Measurements from ENCODE around the gene ATR.
"Not testable (repeated sequence)": the region's sequence is repeated elsewhere in the genome, so short reads cannot be mapped to it uniquely, and the experiment has no call there.

ATR gene

GRCh38 chr3:142586803-142587406 is 8.4 kb upstream of the ATR start:
- H2AFZ ChIP-seq: no peak overlapping the region
- H3K36me3 ChIP-seq (ENCODE audit: control insufficient read depth, insufficient read depth, low read length): no peaks in the 10 kb centered on the region
- no peaks in the 10 kb centered on the region for H3K27me3 ChIP-seq (ENCODE audit: control insufficient read depth, insufficient read depth, low read length)
- no peaks in the 10 kb centered on the region for H3K4me1 ChIP-seq
- no peak overlapping the region for H3K9ac ChIP-seq
- H3K27ac ChIP-seq: no peak overlapping the region
- TF ChIP-seq CTCF (IDR thresholded peaks at IDR 0.05): peak; percentile 71
- H3K4me2 ChIP-seq (ENCODE audit: low read length): no peak overlapping the region
- no peaks in the 10 kb centered on the region for H3K79me2 ChIP-seq
- no peak overlapping the region for H3K4me3 ChIP-seq (ENCODE audit: low read depth, low read length)
- H3K9me3 ChIP-seq (ENCODE audit: control insufficient read depth, low read length): no peaks in the 10 kb centered on the region

GRCh38 chr3:142581070-142581469 is 2.5 kb upstream of the ATR start:
- not testable (repeated sequence) for H2AFZ ChIP-seq; H3K27me3 ChIP-seq (ENCODE audit: control insufficient read depth, insufficient read depth, low read length); H3K4me2 ChIP-seq (ENCODE audit: low read length); H3K4me3 ChIP-seq (ENCODE audit: low read depth, low read length); H3K36me3 ChIP-seq (ENCODE audit: control insufficient read depth, insufficient read depth, low read length); H3K9ac ChIP-seq; H3K9me3 ChIP-seq (ENCODE audit: control insufficient read depth, low read length); H3K27ac ChIP-seq
- Histone ChIP-seq H3K79me2 (peaks cover 17% of the 10 kb centered on the region), H3K4me1 (peaks cover 12% of the 10 kb centered on the region)

GRCh38 chr3:142580061-142580423 is 1.5 kb upstream of the ATR start:
- Histone ChIP-seq H3K4me3 (ENCODE audit: low read depth, low read length) (no peak overlapping the region), H3K9ac (no peak overlapping the region), H3K79me2 (peaks cover 24% of the 10 kb centered on the region), H3K4me1 (peaks cover 12% of the 10 kb centered on the region), H2AFZ (no peak overlapping the region), H3K27ac (no peak overlapping the region), H3K36me3 (ENCODE audit: control insufficient read depth, insufficient read depth, low read length) (no peaks in the 10 kb centered on the region), H3K4me2 (ENCODE audit: low read length) (no peak overlapping the region), H3K9me3 (ENCODE audit: control insufficient read depth, low read length) (no peaks in the 10 kb centered on the region), H3K27me3 (ENCODE audit: control insufficient read depth, insufficient read depth, low read length) (no peaks in the 10 kb centered on the region)
- TF ChIP-seq CTCF (IDR thresholded peaks at IDR 0.05): no peak

GRCh38 chr3:142577696-142578328 is 721 bp downstream of the ATR start:
- Histone ChIP-seq H3K9ac (peak overlapping the region; percentile 70), H3K4me1 (peaks cover 12% of the 10 kb centered on the region), H3K27me3 (ENCODE audit: control insufficient read depth, insufficient read depth, low read length) (no peaks in the 10 kb centered on the region), H3K27ac (peak overlapping the region; percentile 93), H3K79me2 (peaks cover 30% of the 10 kb centered on the region), H3K9me3 (ENCODE audit: control insufficient read depth, low read length) (no peaks in the 10 kb centered on the region), H3K4me3 (ENCODE audit: low read depth, low read length) (peak overlapping the region; percentile 72), H3K36me3 (ENCODE audit: control insufficient read depth, insufficient read depth, low read length) (no peaks in the 10 kb centered on the region), H3K4me2 (ENCODE audit: low read length) (peak overlapping the region; percentile 59), H2AFZ (peak overlapping the region; percentile 97)
- no peak for TF ChIP-seq CTCF (IDR thresholded peaks at IDR 0.05)

- no peak overlapping the region for H3K9ac ChIP-seq
- no peak overlapping the region for H3K4me2 ChIP-seq (ENCODE audit: low read length)
- H3K27me3 ChIP-seq (ENCODE audit: control insufficient read depth, insufficient read depth, low read length): no peaks in the 10 kb centered on the region
- no peak for TF ChIP-seq CTCF (IDR thresholded peaks at IDR 0.05)
- no peaks in the 10 kb centered on the region for H3K9me3 ChIP-seq (ENCODE audit: control insufficient read depth, low read length)
- H3K4me3 ChIP-seq (ENCODE audit: low read depth, low read length): no peak overlapping the region
- H3K4me1 ChIP-seq: peaks cover 12% of the 10 kb centered on the region
- H2AFZ ChIP-seq: no peak overlapping the region
- peaks cover 38% of the 10 kb centered on the region for H3K79me2 ChIP-seq
- no peaks in the 10 kb centered on the region for H3K36me3 ChIP-seq (ENCODE audit: control insufficient read depth, insufficient read depth, low read length)
- H3K27ac ChIP-seq: no peak overlapping the region
Observed at GRCh38 chr3:142576792-142577191, 1.7 kb downstream of the ATR start.

Measured in parathyroid adenoma (tissue), 2 donors.